ENCODE results near the gene CD82. TPM values are rescaled to one million over a fixed set of nuclear protein-coding genes. Genes with fewer than 3 reads are reported as not detected.

CD82 gene
- total RNA-seq, 1 experiment from 2014 or later, result 81.8 TPM

DNA sequence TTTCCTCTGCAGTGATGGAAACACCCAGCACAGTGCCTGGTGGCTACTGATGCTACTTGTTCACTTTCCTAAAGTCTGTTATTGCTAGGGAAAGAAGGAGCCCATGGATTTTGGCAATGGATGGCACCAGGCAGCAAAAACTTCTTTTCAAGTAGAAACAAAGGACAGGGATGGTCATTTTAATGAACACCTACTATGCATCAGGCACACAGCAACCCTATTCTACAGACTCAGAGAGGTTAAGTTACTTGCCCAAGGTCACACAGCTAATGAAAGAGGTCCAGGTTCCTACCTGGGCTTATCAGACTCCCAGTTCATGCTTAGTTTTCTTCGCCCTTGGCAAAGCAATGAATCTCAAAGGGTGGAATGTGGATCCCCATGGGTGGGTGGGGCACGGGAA, 36.9 kb upstream of the CD82 start:
- Histone ChIP-seq H3K4me3 (no peak overlapping the region), H3K4me1 (peaks cover 34% of the 10 kb centered on the region), H3K9me3 (replicated peaks) (no peaks in the 10 kb centered on the region), H3K27me3 (no peaks in the 10 kb centered on the region), H3K27ac (no peak overlapping the region), H3K36me3 (no peaks in the 10 kb centered on the region)
- DNase-seq, result no peak

DNA sequence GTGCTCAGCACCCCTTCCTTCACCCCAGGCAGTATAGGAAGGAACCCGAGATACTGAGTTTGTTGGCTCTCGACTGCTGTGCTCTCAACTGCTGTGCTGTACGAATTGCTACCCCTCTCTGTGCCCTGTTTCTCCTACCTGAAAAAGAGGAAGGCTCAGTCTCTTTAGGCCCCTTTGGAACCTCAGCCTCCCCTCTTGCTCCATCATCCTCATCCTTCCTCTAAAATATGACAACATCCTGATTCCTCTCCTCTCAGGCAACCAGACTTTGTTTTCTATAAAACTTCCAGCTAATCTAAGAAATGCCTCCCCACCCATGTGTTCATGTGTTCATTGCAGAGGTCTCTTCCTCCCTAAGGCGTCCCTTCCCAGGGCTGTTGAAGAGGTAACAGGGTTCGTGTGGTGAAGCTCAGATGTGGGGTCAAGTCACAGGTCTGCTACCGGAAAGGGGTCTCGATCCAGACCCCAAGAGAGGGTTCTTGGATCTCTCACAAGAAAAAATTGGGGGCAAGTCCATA, 35.5 kb upstream of the CD82 start:
- H3K4me3 ChIP-seq, result no peak overlapping the region
- no peaks in the 10 kb centered on the region for H3K36me3 ChIP-seq
- DNase-seq, result no peak
- H3K4me1 ChIP-seq, result peaks cover 26% of the 10 kb centered on the region
- no peak overlapping the region for H3K27ac ChIP-seq
- no peaks in the 10 kb centered on the region for H3K9me3 ChIP-seq (replicated peaks)
- no peaks in the 10 kb centered on the region for H3K27me3 ChIP-seq

DNA sequence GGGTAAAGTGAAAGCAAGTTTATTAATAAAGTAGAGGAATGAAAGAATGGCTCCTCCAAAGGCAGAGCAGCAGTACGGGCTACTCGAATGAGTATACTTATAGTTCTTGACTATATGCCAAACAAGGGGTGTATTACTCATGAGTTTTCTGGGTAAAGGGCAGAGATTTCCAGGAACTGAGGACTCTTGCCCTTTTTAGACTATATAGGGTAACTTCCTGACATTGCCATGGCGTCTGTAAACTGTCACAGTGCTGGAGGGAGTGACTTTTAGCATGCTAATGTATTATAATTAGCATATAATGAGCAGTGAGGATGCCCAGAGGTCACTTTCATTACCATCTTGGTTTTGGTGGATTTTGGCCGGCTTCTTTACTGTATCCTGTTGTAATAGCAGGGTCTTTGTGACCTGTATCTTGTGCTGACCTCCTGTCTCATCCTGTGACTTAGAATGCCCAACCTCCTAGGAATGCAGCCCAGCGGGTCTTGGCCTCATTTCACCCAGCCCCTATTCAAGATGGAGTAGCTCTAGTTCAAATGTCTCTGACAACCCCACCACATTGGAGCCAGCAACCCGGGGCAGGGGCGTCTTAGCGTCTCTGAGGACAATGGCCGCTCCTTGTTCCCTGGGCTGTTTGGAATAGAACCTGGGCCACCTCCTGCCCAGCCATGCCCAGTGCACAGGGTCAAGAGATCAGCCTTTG, 34.9 kb upstream of the CD82 start:
- Histone ChIP-seq H3K36me3 (no peaks in the 10 kb centered on the region), H3K4me1 (peaks cover 26% of the 10 kb centered on the region), H3K27ac (no peak overlapping the region), H3K4me3 (no peak overlapping the region), H3K9me3 (replicated peaks) (no peaks in the 10 kb centered on the region), H3K27me3 (no peaks in the 10 kb centered on the region)
- DNase-seq, result no peak

DNA sequence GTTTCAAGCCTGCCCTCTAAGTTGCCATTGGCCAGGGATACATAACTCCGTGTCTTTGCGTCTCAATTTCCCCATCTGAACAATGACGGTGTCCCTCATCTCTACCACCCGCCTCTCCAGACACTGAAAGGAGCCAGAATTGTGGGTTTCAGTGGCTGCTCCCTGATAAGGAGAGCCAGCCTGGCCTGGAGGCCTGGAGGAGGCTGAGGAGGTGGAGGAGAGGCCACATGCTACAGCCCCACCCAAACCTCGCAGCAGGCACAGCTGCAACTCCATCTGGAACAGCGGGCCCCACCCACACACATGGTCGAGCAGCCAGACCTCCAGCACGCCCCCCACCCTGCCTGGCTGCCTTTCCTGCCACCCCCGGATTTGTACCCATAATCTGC, 34.4 kb upstream of the CD82 start:
- Histone ChIP-seq H3K9me3 (replicated peaks) (no peaks in the 10 kb centered on the region), H3K36me3 (no peaks in the 10 kb centered on the region), H3K27ac (no peak overlapping the region)

DNA sequence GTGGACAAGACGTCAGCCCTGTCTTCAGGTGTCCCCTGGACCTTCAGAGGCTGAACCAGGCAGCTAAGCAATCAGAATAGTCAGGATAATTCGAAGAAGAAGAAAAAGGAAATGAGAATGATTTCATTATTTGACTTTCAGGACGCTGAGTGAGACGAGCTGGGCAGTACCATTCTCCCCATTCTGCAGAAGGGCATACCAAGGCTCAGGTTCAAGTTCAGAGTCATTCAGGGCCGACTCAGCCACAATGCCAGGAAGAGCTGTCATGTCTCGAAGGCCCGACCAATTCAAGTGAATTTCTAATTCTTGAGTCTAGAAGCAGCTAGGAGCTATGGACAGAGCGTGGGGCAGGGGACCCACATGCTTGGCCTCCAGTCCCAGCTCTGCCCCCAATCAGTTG, 33.8 kb upstream of the CD82 start:
- no peak overlapping the region for H3K4me3 ChIP-seq
- H3K27ac ChIP-seq, result no peak overlapping the region
- no peaks in the 10 kb centered on the region for H3K36me3 ChIP-seq
- no peaks in the 10 kb centered on the region for H3K9me3 ChIP-seq (replicated peaks)
- DNase-seq, result no peak
- peaks cover 21% of the 10 kb centered on the region for H3K4me1 ChIP-seq
- no peaks in the 10 kb centered on the region for H3K27me3 ChIP-seq

More for the DNA sequence above, 34.4 kb upstream of the CD82 start:
- no peak overlapping the region for H3K4me3 ChIP-seq
- peaks cover 25% of the 10 kb centered on the region for H3K4me1 ChIP-seq
- DNase-seq, result peak in 1 of 2 experiments; percentile 33
- H3K27me3 ChIP-seq, result no peaks in the 10 kb centered on the region

DNA sequence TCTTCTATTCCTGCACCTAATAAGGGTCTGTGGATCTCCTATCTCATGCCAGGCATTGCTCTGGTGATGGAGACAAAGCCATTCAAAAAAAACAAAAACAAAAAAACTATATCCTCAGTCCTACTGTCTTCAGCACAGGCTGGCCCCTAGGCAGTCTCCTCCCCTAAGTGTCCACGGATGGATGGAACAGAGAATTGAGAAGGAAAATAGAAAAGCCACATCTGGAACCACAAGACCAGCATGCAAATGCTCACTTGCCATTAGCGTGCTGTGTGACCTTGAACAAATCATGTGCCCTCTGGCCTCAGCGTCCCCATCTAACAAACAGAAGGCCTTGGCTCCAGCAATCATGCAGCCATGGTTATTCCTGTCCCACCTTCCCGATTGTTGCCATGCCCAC, 32.7 kb upstream of the CD82 start:
- Histone ChIP-seq H3K4me1 (peaks cover 10% of the 10 kb centered on the region), H3K27ac (no peak overlapping the region), H3K4me3 (no peak overlapping the region), H3K27me3 (no peaks in the 10 kb centered on the region), H3K9me3 (replicated peaks) (no peaks in the 10 kb centered on the region), H3K36me3 (no peaks in the 10 kb centered on the region)
- no peak for DNase-seq

DNA sequence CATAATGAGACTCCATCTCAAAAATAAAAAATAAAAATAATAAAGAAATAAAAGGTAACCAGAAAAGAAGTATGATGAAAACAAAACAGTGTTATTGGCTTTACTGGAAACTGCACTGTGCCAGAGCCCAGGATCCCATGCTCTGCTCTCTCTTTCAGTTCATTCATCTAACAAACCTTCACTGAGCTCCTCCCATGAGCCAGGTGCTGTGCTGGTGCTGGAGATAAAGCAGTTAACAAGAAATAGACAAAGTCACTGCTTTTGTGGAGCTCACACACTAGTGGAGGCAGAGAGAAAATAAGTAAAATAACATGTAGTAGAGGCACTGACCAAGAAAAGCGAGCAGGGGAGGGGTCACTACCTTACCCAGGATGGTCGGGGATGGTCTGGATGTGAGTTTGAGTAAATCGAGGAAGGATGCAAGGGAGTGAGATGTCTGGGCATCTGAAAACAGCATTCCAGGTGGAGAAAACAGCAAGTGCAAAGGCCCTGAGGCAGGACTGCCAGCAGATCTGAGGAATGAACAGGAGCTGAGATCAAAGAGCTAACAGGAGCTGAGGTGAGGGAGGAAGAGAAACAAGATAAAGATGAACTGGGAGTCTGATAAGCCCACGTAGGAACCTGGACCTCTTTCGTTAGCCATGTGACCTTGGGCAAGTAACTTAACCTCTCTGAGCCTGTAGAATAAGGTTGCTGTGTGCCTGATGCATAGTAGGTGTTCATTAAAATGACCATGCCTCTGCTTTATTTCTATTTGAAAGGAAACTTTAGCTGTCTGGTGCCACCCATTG, 31.3 kb upstream of the CD82 start:
- Histone ChIP-seq H3K27ac (no peak overlapping the region), H3K4me3 (no peak overlapping the region), H3K27me3 (no peaks in the 10 kb centered on the region), H3K4me1 (peaks cover 3% of the 10 kb centered on the region), H3K9me3 (replicated peaks) (no peaks in the 10 kb centered on the region), H3K36me3 (no peaks in the 10 kb centered on the region)
- DNase-seq, result no peak

DNA sequence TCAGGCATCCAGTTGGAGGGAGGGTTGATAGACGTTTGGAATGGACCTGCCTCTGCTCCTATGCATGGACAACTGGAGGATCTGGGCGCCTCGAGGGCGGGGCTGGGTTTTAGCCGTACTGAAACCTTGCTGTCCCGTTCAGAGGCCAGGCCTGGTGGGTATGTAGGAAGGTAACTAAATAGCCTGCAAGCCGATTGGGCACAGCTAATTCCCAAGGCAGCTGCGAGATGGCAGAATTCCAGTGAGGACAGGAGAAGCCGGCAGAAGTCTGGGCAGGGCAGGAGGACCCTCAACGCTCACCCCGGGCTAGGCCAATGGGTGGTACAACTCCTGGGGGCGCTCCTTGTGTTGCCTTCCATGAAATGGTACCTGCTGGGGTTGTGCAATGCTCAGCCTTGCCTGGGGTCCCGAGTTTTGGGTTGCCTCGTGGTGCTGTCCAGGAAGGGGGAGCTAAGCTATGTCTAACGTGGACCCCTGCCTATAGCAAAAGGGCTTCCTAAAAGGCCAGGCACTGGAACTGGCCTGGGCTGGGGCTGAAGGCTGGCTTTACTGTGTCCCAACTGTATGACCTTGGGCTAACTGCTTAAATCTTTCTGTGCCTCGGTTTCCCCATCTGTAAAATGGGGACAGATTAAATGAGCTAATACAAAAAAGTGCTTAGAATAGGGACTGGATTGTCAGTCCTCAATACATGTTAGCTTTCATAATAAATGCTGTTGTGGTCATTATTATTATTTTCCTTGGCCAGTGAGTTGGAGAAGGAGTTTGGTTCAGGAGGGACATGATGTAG, 30.1 kb upstream of the CD82 start:
- H3K27ac ChIP-seq, result no peak overlapping the region
- peak; percentile 84 to 89 for DNase-seq
- H3K4me3 ChIP-seq, result no peak overlapping the region
- peaks cover 3% of the 10 kb centered on the region for H3K4me1 ChIP-seq
- H3K27me3 ChIP-seq, result no peaks in the 10 kb centered on the region
- H3K9me3 ChIP-seq (replicated peaks), result no peaks in the 10 kb centered on the region
- H3K36me3 ChIP-seq, result no peaks in the 10 kb centered on the region

DNA sequence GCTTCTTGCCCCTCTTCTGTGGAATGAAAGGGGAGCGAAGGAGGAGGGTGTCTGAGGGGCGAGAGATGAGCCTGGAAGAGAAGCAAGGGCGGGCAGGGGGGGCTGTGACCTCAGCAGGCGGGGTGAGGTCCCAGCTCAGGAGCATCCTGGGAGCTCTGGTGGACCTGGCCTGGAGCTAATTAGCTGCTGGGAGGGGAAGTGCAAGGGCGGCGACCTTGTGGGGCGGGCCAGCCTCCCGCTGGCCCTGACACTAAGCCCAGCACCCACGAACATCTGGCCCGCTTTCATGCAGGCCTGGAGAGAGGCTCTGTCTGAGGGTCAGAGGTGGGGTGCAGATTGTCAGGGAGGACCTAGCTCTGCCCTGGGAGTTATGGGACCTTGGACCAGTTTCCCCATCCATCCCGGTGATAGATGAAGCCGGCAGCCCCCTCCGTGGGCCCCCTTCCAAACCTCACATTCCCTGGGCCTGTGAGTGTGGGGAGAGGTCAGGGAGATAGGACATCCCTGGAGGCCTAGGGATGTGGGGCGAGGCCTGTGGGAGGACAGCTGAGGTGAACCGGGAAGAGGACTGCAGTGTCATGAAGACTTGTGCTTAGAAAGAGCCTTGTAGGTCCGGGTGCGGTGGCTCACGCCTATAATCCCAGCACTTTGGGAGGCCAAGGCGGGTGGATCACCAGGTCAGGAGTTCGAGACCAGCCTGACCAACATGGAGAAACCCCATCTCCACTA, 28.5 kb upstream of the CD82 start:
- Histone ChIP-seq H3K36me3 (no peaks in the 10 kb centered on the region), H3K27me3 (no peaks in the 10 kb centered on the region), H3K9me3 (replicated peaks) (no peaks in the 10 kb centered on the region), H3K4me1 (peaks cover 3% of the 10 kb centered on the region), H3K27ac (no peak overlapping the region), H3K4me3 (no peak overlapping the region)
- no peak for DNase-seq

DNA sequence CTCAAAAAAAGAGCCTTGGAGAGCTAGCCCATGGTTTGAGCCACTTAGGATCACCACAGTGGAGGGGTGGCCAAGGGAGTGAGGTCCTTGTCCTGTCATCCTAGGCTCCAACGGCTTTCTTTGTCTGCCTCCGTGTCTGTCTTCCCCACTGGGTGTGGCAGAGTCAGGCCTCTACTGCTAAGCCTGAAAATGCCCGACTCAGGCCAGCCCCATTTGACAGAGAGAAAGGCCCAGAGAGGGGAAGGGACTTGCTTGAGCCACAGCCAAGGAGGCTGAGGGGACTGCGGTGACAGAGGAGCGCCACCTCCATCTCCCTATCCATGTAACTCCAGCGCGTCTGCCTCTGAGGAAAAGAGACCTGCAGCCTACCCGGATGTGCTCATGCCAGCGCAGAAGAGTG, 27.8 kb upstream of the CD82 start:
- no peaks in the 10 kb centered on the region for H3K9me3 ChIP-seq (replicated peaks)
- H3K27ac ChIP-seq, result no peak overlapping the region
- H3K4me1 ChIP-seq, result peaks cover 3% of the 10 kb centered on the region
- DNase-seq, result no peak
- no peaks in the 10 kb centered on the region for H3K36me3 ChIP-seq
- H3K4me3 ChIP-seq, result no peak overlapping the region
- H3K27me3 ChIP-seq, result no peaks in the 10 kb centered on the region

DNA sequence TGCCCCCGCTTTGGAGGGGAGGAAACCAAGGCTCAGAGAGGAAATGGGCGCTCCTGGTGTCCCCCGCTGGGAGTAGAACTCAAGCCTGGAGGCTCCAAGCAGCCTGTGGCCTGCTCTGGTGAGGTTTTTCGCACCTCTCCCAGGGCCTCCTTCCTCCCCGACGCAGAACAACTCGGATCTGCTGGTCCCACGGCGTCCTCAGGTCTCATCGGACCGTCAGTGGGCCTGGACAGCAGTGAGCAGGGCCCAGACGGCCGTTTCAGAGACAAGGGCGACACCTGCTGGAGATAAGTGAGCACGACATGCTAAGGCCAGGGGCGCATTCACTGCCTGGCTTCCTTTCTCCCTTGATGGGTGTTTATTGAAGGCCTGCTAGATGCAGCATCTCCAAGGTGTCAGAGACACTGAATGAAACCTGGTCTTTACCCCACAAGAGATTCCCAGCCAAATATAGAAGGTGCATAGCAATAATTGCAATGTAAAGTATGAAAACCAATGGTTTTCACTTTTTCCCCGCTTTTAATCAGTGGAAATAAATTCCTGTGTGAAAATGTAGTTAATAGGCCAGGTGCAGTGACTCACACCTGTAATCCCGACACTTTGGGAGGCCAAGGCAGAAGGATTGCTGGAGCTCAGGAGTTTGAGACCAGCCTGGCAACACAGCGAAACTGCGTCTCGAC, 26.9 kb upstream of the CD82 start:
- DNase-seq, result peak; percentile 76 to 93
- H3K4me1 ChIP-seq, result peaks cover 3% of the 10 kb centered on the region

DNA sequence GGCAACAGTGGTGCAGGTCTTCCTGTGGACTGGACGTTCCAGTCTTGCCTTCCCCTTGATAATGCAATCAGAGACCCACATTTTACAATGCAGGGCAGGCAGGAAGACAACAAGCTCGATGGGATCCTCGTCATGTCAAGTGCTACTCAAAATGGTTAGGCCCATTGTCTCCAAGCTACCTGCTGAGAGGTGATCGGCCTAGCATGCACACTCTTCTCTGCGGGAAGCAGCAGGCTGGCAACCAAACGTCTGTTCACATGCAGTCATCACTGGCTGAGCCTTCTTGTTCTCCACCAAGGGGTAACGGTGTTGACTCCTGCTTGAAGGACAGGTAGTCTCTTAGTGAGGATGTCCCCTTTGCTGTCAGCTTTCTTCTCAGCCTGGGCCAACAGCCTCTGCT, 25.5 kb upstream of the CD82 start:
- peaks cover 3% of the 10 kb centered on the region for H3K4me1 ChIP-seq
- no peak for DNase-seq
- no peaks in the 10 kb centered on the region for H3K36me3 ChIP-seq

More for the DNA sequence above, 26.9 kb upstream of the CD82 start:
- Histone ChIP-seq H3K36me3 (no peaks in the 10 kb centered on the region), H3K27ac (no peak overlapping the region), H3K4me3 (no peak overlapping the region), H3K9me3 (replicated peaks) (no peaks in the 10 kb centered on the region), H3K27me3 (no peaks in the 10 kb centered on the region)

DNA sequence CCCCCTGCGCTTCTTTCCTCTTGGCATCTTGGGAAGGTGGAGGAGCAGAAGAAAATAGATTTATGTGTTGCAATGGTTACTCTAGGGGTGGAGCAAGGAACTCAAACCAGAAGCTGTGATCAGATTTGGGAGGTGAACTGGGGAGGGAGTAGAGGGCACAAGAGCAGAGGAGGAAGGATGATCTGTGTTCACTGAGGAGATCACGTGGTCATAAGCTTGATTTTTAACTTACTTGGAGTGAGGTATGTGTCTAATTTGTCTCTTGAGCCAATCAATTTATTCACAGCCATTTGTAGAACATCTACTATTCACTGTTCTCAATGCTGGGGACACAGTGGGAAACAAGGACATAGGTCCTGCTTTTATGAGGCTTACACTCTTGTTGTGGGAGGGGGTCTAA, 24.8 kb upstream of the CD82 start:
- no peak for DNase-seq
- Histone ChIP-seq H3K4me3 (no peak overlapping the region), H3K36me3 (no peaks in the 10 kb centered on the region), H3K27me3 (no peaks in the 10 kb centered on the region), H3K4me1 (no peaks in the 10 kb centered on the region; the same call in 1 of the 2 replicates), H3K9me3 (replicated peaks) (no peaks in the 10 kb centered on the region), H3K27ac (no peak overlapping the region)

More for the DNA sequence above, 25.5 kb upstream of the CD82 start:
- H3K27ac ChIP-seq, result no peak overlapping the region
- no peaks in the 10 kb centered on the region for H3K9me3 ChIP-seq (replicated peaks)
- no peak overlapping the region for H3K4me3 ChIP-seq
- no peaks in the 10 kb centered on the region for H3K27me3 ChIP-seq

DNA sequence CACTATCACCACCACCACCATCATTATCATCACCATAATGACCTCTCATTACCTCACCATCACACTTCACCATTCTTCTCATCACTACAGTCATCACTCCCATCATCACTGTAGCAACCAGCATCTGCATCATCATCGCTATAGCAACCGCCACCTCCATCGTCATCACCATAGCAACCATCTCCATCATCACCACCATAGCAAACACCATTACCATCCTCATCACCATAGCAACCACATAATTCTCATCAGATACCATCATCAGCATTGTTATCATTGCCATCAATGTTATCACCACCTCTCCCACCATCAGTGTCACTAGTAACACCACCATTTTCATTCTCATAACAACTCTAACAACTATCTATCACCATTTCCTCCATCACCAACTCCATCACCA, 23.1 kb upstream of the CD82 start:
- Histone ChIP-seq H3K4me1 (no peaks in the 10 kb centered on the region; the same call in 1 of the 2 replicates), H3K36me3 (no peaks in the 10 kb centered on the region), H3K27me3 (no peaks in the 10 kb centered on the region), H3K4me3 (no peak overlapping the region), H3K9me3 (replicated peaks) (no peaks in the 10 kb centered on the region), H3K27ac (no peak overlapping the region)
- DNase-seq, result no peak

All from SJCRH30 (cell line).